ENCODE data around the gene RAB17.

The RAB17 gene

DNA sequence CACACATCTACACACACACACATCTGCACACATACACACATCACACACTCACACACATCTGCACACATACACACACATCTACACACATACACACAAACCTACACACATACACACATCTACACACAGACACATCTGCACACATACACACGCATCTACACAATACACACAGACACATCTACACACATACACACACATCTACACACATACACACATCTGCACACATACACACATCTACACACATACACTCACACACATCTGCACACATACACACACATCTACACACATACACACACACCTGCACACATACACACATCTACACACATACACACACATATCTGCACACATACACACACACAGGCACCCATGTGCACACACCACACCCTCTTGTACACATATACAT lies 24.6 kb downstream of the RAB17 start:
- DNase-seq (ENCODE audit: low read depth in 2 of 3, low spot score in 1 of 3): no peak

DNA sequence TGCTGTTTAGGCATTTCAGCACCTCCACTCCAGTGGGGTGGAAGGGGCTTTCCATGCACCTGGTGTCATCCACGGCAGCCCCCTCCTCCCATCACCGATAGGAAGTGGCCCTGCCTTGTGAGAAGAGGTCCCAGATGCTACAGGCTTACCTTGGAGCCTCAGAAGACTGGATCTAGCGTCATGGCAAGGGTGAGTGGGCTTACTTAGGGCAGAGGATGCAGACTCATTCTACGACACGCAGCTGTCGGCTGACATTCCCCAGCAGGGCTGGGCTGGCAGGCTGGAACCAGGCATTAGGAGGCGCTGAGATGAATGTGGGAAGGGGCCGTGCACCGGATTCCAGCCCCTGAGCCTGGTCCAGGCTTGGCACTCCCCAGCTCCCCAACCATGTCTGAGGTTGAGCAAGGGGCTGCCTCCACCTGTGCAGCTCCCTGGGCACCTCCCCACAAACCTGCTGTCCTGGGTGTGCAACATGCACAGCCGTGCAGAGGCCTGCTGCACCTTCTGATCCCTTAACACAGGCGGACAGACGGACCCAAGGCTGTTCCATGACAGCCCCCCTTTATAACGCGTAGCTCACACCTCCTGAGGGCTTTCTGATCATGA lies 25.9 kb downstream of the RAB17 start:
- DNase-seq (ENCODE audit: low read depth in 2 of 3, low spot score in 1 of 3): no peak

DNA sequence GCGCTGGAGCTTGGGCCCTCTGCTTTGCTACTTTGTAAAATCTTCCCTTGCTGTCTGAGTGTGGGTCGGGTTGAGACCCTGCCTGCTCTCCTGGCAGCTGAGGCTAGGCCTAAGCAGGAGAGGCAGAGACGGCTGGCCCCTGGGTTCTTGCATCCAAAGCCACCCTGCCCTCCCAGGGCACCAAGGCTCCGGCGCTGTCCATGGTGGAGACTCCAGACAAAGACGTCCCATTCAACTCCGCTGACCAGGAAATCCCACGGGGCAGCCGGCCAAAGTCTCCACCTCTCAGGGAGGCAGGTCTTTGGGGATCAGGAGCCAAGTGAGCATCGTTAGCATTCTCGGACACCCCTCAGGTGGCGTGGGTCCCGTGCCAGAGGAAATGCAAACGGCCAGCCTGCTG lies 26.7 kb downstream of the RAB17 start:
- no peak for DNase-seq (ENCODE audit: low read depth in 2 of 3, low spot score in 1 of 3)

DNA sequence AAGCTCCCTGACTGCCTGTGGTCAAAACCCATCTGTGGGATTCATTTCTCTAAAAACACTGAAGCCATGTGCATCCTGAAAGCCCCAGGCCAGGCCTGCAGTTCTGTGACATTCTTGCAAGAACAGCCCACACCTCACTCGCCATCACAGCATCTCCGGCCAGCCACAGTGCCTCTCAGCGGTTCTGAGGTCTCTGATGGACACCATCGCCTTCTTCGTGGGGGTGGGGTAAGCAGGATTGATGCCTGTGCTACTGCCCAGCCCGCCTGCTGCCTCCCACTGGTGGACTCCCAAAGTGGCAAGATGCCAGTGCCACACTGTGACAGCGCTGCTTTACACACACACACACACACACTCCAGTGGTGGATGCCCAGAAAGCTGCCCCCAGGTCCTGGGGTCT lies 29.3 kb downstream of the RAB17 start:
- DNase-seq (ENCODE audit: low read depth in 2 of 3, low spot score in 1 of 3): no peak

DNA sequence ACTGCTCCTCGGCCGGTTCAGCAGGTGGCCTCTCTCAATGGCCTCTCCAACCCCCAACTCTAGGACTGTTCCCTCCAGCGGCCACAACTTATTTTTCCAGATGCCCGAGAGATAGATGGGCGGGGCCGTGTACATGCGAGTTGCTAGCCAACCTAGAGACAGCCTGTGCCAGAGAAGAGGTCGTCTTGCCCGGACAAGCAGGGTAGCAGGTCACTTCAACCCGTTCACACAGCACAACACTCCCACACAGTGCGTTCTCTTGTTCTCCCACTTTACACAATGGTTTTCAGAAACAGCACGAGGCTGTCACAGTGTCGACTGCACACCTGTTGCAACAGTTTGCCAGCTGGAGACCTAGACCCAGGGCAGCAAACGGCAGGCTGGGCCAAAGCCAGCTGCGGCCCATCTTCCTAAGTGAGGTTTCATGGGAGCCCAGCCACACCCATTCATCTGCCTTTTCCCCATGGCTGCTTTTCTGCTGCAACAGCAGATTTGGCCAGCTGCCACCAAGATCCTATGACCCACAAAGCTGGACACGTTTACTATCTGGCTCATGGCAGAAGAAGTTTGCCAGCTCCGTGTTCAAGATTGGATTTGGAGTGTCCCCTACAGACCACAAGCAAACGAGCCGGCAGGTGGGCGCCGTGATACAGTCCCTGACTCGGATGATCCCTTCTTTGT lies 31.4 kb downstream of the RAB17 start:
- DNase-seq (ENCODE audit: low read depth in 2 of 3, low spot score in 1 of 3): no peak

DNA sequence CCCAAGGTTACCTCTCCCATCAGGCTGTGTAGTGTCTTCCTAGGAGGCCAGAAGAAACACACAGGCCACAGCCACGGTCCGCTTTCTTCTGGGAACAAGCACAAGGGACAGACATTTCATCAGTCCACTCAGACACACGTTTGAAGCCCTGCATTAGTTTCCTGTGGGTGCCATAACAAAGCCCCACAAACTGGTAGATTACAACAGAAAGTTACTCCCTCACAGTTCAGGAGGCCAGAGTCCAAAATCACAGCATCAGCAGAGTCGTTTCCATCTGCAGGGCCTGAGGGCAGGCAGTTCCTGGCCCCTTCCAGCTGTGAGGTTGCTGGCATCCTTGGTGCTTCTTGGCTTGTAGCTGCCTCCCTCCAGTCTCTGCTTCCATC lies 32.9 kb downstream of the RAB17 start:
- no peak for DNase-seq (ENCODE audit: low read depth in 2 of 3, low spot score in 1 of 3)

DNA sequence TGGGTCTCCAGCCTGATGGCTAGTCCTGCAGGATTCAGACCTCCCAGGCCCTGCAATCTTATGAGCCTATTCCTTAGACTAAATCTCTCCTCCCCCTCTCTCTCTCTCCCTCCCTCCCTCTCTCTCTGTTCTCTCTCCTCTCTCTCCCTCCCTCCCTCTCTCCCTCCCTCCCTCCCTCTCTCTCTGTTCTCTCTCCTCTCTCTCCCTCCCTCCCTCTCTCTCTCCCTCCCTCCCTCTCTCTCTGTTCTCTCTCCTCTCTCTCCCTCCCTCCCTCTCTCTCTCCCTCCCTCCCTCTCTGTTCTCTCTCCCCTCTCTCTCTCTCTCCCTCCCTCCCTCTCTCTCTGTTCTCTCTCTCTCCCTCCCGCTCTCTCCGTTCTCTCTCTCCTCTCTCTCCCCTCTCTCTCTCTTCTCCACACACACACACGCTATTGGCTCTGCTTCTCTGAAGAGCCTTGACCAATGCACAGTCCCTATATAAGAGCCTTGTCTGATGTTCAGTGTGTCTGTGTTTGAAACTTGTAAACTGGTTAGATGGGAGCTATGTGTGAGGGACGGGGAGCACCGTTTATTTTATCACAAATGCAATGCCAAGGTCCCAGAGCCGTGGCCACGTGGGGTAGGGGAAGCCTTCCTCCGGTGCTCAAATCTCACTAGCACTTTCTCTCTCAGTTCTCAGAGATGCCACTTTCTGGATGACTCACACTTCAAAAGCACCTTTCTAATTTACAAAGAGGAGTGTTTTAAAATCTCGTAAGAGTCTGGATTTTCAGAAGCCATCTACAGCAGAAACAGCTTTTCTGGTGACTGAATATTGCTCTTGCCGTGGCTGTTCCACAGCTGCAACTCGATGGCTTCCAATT lies 33.5 kb downstream of the RAB17 start:
- peak; percentile 18 to 28 (median 26) for DNase-seq (ENCODE audit: low read depth in 2 of 3, low spot score in 1 of 3)

DNA sequence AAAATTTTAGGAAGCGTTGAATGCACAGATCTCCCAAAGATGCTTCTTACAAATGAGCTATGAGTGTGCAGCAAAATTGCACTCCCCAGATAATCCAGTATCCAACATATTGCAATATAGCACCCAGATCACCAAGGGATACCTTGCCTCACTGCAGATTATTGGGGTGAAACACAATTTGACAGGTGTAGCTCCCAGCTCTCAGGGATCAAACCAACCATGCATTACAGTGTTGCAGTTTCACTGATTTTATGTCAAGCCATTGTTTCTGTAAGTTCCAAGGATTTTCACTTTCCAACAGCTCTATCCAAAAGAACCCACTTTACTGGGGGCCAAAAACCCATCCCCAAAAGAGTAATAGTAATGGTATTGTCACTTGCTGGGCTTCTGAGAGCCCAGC lies 35.0 kb downstream of the RAB17 start:
- no peak for DNase-seq (ENCODE audit: low read depth in 2 of 3, low spot score in 1 of 3)

DNA sequence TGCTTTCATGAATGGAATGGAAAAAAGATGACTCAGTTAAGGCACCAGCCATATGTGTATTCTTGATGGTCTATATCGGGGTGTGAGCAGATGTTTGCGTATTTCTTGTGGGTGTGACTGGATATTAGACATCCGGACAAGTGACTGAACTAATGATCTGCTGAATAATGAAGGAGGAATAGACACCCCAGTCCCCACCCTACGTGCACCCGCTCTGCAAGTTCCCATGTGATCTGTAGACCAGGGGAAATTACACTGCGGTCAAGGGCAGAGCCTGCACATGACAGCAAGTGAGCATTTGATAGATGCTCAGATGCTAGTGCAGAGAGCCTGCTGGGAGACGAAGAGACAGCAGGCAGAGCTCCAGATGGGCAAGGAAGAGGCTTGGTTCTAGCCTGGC lies 36.6 kb downstream of the RAB17 start:
- no peak for DNase-seq (ENCODE audit: low read depth in 2 of 3, low spot score in 1 of 3)

DNA sequence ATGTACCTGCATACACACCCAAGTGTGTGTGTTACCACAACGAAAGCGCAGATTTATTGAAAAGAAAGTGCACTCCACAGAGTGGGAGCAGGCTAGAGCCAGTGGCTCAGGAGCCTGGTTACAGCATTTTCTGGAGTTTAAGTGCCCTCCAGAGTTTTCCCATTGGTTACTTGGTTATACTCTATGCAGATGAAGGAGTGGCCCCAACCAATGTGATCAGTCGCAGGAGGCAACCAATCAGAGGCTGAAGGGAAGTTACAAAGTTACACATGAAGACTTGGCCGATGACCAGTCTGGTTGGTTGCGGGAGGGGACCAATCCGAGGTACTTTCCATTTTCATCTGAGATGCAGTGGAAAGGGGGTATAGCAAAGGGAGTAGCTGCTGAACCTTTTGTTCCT lies 37.6 kb downstream of the RAB17 start:
- no peak for DNase-seq (ENCODE audit: low read depth in 2 of 3, low spot score in 1 of 3)

DNA sequence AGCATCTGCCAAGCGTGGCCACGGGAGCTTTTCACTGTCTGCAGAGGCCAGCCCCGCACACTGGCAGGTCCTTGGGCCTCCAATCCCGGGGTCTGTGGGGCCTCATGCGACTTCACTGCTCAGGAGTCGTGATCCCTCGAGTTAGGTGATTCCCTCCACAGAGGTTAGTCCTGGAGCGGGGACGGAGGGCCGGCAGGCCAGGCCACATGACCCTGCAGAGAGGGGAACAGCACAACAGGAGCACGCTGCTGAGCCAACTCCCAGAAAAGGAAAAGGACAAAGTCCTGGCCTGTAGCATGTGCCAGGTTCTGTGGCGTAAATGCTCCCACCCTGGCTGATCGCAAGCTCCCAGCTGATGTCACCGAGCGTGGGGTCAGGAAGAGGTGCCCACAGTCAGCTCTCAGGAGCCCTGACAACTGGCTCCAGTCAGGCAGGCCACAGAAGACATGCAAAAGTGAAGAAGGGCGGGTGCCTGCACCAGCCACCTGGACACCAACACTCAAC lies 39.4 kb downstream of the RAB17 start:
- no peak for DNase-seq (ENCODE audit: low read depth in 2 of 3, low spot score in 1 of 3)

DNA sequence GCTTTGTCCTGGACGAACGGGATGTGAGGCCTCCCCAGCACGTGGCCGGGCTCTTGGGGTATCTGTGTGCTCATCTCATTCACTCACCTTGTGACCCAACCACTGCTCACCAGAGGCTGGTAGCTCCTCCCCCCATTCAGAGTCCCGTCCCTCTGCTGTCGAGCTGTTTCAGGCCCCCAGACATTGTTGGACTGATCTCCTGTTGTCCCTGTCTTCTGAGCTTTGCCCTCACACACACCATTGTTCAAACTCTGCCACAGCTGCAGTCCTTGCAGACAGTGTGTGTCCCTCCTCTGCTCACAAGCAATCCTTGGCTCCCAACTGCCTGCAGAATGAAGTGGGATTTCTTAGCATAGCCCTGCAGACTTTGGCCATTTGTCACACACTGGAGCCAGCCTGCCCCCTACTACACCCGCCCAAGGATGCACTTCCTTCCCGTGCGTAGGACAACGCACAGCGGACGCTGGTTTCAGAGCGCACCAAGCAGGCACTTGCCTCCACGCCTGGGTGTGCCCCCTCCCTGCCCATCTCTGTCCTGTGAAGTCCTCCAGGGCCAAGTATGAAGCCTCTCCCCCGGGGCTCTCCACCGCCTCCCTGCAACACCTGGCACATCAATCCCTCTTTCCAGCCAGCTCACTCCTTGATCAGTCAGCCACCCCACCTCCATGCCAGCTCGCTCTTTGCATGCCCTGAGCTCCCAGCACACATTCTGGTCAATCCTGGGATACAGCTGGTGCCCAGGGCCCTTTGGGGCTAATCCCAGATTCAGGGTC lies 40.7 kb downstream of the RAB17 start:
- no peak for DNase-seq (ENCODE audit: low read depth in 2 of 3, low spot score in 1 of 3)

DNA sequence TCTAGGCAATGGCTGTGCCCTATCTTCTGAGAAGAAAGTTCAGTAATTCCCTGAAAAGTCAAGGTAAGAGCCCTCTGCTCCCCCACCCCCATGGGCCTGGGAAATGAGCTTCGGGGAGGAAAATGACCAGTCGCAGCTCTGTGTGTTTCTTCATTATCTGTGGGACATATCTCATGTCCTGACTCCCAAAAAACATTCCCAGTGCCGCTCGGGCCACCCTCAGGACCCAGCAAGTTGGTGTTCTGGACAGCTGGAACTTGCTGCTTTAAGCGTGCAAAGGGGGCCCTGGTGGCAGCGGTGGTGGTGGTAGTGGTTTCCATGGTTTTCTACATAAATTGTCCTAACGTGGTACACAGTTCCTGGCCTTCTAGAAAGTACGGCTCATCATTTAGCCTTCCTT lies 41.3 kb downstream of the RAB17 start:
- no peak for DNase-seq (ENCODE audit: low read depth in 2 of 3, low spot score in 1 of 3)

DNA sequence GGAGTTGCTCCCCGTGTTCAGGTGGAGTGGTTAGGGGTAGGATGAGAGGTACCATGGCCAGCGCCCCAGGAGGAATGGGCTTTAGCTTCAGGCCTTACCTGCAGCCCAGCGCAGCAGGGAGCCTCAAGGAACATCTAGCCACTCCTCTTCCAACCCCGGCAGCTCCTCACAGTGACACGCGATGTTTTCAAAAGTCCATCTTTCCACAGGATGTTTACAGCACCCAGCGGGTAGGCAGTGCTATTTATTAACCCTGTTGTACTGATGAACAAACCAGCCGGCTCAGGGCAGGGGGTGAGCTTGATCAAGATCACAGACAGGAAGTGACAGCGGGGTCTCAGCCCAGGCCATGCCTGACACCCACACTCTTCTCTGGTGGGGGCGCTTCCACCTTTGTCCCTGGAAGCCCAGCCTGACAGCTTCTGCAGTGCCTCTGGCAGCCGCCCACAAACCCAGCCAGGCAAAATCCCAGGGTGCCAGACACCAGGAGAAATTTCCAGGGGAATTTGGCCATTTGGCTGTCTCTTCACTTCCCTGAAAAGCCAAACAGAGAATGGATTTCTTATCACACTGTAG lies 42.6 kb downstream of the RAB17 start:
- no peak for DNase-seq (ENCODE audit: low read depth in 2 of 3, low spot score in 1 of 3)

DNA sequence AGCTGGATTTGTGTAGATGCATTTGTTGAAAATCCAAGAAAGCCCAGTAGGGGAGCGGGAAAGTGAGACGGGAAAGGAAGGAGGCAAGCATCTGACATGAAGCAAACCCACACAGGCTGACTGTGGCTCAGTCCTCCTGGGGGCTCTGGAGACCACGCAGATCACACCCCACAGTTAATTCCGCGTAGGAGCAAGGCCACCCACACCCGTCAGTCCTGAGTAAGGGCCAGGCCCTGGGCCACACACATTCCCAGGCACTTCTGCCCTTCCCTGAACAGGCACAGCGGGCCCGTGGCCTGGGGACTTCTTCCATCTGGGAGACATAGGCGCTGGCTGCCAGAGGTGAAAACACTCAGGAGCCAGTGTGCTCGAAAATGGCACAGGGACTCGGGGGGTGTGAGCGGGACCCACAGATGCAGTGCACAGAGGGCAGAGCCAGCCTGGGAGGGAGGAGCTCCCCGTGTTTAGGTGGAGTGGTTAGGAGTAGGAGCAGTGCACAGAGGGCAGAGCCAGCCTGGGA lies 43.6 kb downstream of the RAB17 start:
- no peak for DNase-seq (ENCODE audit: low read depth in 2 of 3, low spot score in 1 of 3)

DNA sequence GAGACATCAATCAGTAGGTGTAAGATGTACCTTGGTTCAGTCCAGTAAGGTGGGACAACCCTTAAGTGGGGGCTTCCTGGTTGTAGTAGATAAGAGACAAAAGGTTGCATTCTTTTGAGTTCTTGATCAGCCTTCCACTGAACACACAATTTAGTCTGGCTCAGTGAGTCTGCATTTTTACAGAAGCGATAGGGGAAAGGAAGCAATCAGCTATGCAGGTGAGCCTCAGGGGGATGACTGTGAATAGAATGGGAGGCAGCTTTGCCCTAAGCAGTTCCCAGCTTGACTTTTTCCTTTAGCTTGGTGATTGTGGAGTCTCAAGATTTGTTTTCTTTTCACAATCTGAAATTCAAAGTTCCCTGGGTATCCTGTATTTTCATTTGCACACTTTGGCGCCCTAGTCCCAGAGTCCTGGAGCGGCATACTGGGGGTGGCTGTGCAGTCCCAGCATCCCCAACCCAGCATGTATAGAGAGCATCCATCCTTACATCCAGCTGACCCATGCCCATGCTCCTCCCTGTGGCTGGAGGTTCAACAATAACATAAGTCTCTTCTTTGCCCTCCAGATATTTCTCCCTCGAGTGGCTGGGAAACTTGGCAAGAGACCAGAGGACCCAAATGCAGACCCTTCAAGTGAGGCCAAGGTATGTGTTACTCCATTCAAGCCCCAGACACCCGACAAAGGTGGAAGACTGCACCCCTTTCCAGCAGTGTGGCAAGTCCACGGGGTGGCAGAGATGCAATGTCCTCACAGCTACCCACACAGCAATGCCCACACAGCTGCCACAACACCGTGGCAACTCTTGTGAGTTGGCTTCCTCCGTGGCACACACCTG lies 44.3 kb downstream of the RAB17 start:
- no peak for DNase-seq (ENCODE audit: low read depth in 2 of 3, low spot score in 1 of 3)

DNA sequence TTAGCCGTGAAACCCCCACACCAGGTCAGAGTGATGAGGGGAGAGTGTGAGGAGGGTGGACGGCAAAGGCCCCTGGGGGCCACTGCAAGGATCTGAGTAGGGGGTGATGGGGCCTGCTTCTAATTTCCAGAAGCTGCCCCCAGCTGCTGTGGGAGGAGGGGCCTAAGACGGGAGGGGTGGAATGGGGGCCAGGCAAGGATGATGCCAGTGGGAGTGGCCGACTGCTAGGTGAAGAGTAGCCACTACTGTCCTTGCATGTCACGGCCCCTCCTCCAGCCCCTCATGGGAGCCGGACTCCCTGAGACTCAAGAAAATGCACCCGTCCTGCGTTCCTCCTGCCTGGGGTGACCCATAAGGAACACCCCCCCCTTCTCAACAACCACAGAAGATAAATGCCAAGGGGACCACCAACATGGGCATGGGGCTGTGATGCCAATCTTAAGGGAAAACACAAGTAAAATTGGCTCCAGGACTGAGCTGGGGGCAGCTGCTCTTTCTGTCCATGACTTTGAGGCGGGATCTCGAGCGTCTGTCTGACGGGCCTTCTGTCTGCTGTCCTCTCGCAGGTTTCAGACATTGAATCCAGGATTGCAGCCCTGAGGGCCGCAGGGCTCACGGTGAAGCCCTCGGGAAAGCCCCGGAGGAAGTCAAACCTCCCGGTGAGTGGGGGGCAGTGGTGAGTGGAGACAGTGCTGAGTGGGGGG lies 48.4 kb downstream of the RAB17 start:
- no peak for DNase-seq (ENCODE audit: low read depth in 2 of 3, low spot score in 1 of 3)

DNA sequence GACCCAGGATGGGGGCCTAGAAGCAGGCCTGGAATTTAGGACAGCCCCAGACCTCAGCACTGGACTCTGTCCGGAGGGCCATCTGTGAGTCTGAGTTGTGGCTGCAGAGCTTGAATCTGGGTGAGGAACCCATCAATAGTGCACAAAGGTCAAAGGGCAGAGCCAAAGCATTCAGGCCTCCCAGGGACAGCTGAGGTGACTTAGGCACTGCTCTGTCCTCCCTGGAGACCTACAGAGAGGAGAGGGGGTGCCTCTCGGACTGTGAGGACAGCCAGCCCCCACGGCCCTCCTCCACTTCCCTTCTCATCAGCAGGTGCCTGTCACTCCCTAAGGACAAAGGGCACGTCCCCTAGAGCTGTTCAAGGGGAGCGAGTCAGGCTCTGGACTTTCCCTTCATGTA lies 49.3 kb downstream of the RAB17 start:
- no peak for DNase-seq (ENCODE audit: low read depth in 2 of 3, low spot score in 1 of 3)

DNA sequence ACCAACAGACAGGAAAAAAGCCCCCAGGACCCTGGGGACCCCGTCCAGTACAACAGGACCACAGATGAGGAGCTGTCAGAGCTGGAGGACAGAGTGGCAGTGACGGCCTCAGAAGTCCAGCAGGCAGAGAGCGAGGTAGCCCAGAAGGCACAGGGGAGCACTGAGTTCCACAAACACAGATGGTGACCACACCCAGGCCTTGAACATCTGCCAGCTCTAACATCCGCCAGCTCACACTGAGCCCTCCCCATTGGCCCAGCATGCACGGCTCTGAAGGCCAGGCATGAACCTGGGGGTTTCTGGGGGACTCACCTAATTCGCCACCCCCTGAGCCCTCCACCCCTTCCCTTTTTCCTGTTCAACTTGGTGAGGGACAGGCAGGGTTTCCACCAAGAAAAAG lies 49.7 kb downstream of the RAB17 start:
- no peak for DNase-seq (ENCODE audit: low read depth in 2 of 3, low spot score in 1 of 3)

Data from stimulated activated CD4-positive, alpha-beta T cell treated with anti-CD3 and anti-CD28 coated beads, Interleukin-12 subunit alpha, Interleukin-12 subunit beta, amount 100 ng/mL, for 48 hours (primary cell).